ENCODE data around the gene DNMBP.
"Not testable (repeated sequence)": the region's sequence is repeated elsewhere in the genome, so short reads cannot be mapped to it uniquely, and the experiment has no call there.

The DNMBP gene

DNA sequence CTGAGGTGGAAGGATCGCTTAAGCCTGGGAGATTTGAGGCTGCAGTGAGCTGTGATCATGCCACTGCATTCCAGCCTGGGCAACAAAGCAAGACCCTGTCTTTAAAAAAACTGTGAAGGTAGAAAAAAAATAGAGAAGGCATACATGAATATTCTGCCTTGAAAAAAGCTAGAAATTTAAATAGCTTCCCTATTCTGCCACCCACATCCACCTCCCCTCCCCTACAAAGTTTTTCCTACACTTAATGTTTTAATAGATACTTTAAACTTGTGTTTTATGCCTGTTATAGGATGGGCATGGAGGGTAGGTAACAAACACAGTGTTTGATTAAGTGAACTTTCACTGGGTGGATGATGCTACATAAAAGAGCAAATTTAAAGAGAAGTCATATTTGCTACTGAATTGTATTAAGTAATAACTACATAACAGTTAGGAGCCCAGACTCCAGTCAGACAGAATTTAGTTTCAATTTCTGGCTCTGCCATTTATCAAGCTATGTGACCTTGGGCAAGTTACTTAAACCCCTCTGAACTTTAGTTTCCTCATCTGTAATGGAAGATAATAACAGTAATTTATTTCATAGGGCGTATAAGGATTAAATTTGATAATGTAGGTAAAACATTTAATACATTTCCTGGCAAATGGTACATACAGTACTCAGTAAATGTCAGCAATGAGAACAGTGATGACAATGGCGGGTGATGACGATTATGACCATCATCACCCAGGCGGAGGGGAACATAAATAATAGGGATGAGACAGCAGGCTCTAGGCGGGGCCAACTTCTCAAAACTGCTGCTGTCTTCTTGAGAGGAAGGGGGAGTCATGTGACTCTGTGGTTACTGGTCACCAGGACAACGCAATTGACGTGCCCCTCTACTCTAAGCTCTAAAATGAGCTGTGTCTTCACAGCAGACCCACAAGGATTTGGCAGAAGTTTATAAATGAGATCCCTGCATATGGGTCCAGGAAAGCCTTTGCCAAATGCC lies 15.8 kb downstream of the DNMBP start:
- peak; percentile 17 for DNase-seq (ENCODE audit: low read depth)

DNA sequence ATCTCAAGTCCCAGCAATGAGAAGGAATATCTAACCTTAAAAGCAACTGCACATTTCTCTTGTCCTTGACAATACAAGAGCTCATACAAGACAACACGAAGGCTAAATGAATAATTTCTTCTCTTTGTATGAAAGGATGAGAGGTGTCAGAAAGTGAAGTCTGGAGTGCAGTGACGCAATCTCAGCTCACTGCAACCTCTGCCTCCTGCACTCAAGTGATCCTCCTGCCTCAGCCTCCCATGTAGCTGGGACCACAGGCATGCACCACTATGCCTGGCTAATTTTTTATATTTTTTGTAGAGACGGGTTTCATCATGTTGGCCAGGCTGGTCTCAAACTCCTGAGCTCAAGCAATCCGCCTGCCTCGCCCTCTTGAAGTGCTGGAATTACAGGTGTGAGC lies 24.1 kb downstream of the DNMBP start:
- not testable (repeated sequence) for DNase-seq (ENCODE audit: low read depth)

DNA sequence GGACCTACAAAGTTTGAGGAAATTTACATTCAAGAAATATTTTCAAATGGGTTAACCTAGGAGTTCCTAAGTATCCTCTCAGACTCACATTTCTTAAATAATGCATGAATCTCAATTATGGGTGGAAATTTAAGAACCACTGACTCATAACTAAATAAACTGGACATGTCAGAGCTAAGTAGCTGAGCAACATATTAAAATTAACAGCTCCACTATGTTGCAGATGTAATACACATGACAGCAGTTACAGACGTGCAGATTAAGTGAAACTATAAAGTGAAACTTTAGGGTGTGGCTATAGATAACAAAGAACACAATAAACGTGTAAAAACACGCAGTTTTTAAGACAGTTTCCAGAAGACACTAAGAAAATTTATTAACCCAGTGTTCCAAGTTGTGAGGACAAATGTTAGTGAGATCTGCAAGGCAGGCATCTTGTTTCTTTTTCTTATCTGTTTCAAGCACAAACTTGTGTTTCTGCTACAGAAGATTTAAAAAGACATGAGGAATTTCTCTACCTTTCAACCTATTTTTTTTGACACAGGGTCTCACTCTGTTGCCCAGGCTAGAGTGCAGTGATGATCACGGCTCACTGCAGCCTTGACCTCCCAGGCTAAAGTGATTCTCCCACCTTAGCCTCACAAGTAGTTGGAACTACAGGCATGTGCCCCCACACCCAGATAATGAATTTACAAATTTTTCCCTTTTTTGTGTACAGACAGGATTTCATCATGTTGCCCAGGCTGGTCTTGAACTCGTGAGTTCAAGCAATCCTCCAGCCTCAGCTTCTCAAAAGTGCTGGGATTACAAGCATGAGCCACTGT lies 25.3 kb downstream of the DNMBP start:
- DNase-seq (ENCODE audit: low read depth) = no peak

DNA sequence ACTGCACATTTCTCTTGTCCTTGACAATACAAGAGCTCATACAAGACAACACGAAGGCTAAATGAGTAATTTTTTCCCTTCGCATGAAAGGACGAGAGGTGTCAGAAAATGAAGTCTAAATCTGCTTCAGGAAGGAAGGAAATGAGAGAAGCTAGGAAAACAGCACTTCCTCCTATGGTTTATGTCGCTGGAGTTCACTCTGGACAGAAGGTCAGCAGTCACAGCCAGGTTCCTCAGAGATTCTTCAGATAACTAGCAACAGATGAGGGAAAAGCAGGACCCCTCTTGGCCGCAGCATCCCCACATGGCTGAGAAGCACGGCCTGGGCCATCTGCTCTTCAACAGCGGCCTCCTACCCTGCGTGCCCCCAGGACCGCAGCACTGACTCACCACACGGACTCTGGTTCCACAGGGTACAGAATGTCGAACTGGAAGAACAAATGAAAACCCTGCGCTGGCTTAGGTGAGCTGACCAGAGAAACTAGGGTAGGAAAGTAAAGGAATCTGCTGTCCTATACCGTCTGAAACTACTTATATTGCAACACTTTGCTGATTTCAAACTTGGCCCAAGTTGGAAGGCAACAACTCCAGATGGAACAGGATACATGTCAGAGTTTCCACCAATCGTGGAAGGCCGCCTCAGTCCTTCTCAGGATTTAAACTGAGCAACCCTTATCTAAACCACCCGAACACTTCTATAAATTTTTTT lies 26.3 kb downstream of the DNMBP start:
- DNase-seq (ENCODE audit: low read depth) = no peak

DNA sequence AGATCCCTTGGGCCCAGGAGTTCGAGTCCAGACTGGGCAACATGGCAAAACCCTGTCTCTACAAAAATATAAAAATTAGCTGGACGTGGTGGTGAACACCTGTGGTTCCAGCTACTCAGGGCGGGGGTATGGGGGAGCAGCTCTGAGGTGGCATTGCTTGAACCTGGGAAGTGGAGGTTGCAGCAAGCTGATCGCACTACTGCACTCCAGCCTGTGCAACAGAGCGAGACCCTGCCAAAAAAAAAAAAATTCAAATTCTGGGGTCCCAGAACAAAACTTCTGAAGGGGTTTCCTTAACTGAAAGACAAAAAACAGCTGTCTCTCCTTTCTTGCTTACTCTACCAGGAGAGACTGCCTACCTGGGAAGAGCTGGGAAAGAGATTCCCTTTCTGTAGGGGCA lies 27.0 kb downstream of the DNMBP start:
- DNase-seq (ENCODE audit: low read depth) = no peak

DNA sequence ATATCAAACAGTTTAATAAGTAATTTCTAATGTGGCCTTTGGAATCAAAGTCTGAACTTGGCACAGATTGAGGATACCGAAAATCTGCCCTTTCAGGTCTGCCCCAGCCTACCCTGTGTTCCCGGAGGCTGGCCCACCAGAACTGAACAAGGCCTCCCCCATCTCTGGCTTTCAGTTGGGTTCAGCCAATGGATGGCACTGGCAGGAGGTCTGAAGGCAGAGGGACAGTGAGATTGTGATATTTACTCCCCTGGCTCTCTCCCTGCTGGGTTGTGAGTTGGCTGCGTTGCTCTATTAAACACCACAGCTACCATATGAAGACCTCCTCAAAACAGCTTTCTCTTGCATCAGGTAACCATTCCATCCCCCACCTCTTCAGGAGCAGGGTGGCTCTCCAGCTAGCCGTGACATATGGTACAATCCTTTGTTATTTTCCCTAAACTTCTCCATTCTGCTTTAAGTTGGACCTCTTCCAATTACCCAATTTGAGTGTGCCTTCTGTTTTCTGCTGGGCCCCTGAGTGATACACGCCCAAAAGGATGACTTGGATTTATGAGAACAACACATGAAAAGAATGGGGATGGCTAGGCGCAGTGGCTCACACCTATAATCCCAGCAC lies 28.1 kb downstream of the DNMBP start:
- DNase-seq (ENCODE audit: low read depth) = no peak

DNA sequence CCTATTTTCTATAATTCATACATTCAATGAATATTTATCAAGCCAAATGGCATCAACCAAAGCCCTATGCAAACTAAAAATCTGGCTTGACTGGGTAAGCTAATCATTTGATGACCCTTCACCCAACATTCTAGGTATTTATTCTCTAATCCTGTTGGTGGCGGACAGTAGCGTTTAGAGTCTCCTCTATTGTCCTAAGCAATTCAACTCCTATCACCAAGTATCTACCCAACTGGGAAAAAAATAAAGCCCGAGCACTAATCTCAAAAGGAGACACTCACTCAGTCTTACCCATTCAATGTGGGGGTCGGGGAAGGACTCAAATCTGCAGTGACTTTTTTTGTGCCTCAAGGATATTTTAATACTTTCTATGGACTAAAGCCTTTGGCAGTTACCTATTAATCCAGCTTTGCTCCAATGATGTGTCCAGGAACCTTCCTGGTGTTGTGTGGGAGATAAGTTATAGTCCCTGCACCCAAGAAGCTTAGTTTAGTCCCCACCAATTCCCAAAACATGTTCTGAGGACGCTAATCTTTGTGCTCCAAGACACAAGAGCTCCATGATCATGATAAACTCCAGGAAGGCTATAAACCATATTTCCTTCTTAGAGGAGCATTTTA lies 30.6 kb downstream of the DNMBP start:
- no peak for DNase-seq (ENCODE audit: low read depth)

DNA sequence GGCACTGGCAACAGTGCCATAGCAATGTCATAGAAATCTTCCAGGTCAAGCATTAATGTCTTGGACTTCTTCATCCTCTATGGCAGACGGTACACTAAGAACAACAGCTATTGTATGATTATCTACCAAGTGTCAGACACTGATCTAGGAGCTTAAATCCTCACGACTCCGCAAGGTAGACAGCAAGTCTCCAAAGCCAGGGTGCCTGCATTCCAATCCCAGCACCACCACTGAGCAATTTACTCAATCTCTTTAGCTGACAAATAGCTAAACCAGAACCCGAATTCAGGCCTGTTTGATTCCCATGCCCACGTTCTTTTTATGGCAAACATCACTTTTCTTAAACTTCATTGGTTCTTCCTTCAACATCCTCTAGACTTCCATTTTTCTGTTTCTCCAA lies 31.8 kb downstream of the DNMBP start:
- DNase-seq (ENCODE audit: low read depth) = no peak

DNA sequence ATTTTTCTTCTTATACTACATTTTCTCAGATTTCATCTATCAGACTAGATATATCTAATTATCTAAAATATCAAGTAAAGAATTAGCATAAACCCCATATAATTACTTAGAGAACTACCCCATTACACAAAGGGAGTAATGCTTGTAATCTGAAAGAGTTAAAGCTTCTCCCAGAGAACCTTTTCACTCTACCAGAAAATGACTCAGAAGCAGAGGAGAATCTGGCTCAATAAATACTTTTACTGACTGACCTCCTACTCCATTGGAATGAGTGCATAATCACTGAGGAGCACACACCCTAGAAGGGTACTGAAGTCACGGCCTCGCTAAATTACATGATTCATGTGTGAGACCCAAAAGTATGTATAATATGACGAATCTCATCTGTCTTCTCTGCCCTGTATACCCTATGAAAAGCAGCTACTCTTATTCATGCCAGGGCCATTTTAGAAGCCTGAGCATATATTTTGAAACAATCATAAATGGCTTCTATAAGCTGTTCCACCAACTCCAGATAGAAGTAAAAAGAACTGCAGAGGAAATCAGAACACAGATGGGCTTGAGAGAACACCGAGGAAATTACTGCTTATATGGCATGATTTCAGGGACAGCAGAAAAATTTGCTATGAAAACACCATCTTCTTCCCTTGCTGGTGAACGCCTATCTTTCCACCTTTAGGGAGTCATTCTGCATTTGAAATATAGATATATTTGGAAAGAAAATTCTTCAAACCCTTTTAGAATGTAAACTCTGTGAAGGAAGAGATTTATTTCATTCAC lies 32.7 kb downstream of the DNMBP start:
- DNase-seq (ENCODE audit: low read depth) = no peak

DNA sequence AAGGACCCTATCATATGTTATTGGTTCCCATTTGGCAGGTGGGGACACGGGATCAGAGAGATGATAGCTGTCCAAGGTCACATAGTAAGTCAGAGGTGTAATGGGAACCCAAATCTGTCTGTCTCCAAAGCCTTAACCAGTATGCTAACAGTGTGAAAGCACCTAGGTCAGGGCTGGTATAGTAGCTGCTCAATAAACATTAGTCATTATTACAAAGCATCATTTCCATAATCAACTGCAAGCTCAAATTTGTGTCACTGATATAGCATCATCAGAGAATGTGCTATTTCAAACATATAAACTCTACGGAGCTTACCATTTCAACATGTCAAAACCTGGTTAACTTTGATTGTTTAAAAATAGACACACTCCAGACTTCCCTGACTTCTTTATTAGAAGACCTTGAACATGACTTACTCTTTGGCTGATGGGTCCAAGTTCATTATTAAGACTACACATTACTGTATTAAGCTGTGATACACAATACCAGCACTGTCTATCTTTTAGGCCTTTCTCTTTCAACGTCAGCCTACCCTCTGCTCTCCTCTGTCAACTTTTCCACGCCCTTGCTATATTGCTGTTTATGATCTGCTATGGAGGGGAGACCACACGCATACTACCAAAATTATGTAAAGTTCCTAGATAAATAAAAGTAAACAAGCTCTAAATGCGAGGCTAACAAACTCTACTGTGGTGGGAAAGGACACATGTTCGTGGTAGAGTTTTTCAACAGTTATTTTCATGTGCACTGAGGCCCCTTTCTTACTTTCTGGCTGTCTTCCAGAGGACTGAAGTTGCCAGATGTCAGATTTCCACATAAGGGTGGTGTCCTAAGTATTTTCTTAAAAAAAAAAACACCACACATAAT lies 33.6 kb downstream of the DNMBP start:
- no peak for DNase-seq (ENCODE audit: low read depth)

DNA sequence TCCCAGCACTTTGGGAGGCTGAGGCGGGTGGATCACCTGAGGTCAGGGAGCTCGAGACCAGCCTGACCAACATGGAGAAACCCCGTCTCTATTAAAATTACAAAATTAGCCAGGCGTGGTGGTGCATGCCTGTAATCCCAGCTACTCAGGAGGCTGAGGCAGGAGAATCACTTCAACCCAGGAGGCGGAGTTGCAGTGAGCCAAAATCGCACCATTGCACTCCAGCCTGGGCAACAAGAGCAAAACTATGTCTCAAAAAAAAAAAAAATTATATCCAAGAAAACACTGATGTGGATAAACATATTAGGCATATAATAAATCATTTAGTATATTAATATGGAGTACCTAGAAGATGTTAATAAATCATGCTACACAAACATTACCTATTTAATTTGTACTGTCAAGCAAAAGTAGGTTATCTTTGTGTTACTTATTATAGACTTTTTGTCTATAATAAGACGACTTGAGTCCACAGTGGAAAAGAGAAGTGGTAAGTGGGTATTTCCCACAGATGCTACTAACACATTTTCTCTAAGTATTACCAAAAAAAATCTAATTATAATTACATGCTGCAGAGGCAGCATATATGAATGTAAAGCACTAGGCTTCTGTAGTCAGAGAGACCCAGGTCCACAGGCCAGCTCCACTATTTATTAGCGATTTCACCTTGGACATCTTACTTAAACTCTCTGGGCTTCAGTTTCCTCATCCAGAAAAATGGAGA lies 34.5 kb downstream of the DNMBP start:
- no peak for DNase-seq (ENCODE audit: low read depth)

DNA sequence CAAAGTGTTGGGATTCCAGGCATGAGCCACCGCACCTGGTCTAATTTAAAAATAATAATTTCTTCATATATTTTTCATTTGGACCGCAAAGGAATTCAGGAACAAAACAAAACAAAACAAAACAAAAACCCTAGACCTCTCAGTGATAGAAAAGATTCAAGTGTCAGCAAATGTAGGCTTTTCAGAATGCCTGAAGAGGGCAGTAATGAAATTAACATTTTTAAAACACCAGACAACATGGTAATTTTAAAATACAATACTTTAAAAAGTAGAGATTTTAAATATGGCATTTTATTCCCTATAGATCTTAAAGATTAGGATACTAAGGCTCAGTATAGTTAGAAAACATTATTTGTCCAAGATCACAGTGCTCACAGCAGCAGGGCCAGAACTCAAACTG lies 36.6 kb downstream of the DNMBP start:
- DNase-seq (ENCODE audit: low read depth) = no peak

DNA sequence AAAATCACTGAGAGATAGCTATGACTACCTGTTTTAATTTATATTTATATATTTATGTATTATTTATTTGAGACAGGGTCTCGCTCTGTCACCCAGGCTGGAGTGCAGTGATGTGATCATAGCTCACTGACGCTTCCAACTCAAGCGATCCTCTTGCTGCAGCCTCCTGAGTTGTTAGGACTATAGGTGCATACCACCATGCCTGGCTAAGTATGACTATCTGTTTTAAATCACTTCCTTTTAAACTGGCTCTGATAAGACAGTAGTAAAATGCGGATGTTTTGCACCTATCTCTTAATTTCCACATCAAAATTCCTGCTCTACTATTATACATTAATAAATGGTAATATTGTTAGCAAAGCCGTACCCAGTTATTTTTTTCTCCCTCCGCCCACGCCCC lies 41.8 kb downstream of the DNMBP start:
- DNase-seq (ENCODE audit: low read depth) = no peak

DNA sequence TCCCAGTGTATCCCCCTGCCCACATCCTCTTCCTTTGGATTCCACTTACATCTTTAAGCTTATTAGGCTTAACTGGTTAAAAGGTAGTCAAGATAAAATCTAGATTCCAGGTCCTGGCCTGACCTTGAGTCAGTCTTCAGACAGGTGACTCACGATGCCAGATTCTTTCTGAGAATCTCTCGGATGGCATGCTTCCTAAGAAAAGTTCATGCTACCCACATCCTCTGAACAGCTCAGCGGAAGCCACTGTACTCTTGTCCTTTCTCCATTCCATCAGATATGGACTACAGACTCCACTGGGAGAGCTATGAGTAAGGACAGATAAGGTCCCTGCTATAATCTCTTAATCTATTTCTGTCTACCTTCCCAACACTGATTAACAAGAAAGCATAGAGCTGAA lies 43.4 kb downstream of the DNMBP start:
- no peak for DNase-seq (ENCODE audit: low read depth)

DNA sequence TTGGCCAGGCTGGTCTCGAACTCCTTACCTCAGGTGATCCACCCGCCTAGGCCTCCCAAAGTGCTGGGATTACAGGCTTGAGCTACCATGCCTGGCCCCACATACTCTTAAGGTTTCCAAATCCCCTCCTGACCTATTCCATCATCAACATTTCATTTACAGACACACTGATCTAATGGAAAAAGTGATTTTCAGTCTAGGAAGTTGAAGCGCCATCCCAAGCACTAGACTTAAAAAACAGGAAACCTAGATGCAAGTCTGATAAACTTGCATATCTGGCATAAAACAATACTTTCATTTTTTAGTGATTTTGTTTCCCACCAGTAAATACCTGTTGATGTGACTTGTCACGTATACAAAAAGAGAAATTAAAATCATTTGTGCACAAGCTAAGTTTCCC lies 44.0 kb downstream of the DNMBP start:
- no peak for DNase-seq (ENCODE audit: low read depth)

DNA sequence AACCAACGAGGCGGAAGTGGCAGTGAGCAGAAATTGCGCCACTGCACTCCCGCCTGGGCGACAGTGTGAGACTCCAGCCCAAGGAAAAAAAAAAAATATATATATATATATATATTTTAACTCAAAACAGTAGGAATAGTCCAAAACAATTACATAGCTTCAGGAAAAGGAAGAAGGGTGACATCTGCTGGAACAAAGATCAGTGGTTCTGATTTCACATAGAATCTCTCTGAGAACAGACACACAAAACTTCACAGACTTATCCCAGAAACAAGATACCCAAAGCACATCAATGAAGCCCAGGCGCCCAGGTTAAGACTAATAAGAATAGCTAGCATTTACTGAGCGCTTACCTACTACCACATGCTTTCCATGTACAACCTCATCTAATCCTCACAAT lies 45.0 kb downstream of the DNMBP start:
- DNase-seq (ENCODE audit: low read depth) = no peak

DNA sequence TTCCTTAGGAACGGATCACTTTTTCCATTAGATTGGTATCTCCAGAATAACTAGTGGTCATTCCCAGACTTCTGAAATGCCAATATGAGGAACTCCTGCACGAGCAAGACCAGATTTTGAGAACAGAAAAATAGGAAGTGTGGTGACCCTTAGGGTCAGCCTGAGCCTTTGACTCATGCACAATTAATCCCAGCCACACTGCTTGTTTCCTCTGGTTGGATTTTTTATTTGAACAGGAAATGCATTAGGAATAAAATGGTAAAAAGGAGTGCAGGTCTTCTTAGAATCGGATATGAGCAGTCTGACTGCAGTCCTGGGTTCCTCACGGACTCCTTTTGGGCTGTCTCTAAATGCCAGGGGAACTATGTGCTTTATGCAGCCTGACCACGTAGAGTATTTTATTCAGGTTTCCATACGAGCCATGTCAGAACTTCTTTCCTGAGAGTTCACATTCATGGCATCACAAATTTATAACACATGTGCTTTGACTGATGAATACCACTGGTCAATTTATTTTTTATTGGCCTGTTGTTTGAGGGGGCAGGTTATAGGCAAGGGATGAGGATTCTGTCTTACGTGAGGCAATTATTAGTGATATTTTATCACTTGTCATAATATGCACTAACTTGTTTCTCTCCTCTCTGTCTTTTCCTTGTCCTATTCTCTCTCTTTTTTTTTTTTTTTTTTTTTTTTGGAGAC lies 46.1 kb downstream of the DNMBP start:
- DNase-seq (ENCODE audit: low read depth) = not testable (repeated sequence)

DNA sequence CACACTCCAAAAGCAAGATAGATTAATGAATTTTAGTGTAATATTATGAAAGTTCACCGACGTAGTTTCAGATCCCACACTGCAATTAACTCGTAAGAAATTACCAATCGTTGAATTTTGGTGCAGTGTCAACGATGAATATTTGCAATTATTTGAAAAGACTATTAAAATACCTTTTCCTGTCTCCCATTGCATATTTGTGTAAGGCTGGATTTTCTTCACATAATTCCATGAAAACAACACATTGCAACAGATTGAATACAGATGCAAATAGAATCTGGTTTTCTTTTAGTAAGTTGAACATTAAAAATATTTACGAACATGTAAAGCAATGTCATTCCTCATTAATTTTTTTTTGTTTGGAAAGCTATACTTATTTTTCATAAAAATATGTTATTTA lies 50.9 kb downstream of the DNMBP start:
- DNase-seq (ENCODE audit: low read depth) = no peak
